HepG2 (cell line): ENCODE measurements around the gene NUP155. TPM values are rescaled to one million over a fixed set of nuclear protein-coding genes. Genes with fewer than 3 reads are reported as not detected.

Source experiments
- ATRX ChIP-seq: sonication (generic); formaldehyde crosslinking; IDR thresholded peaks from 2 replicates; pipeline ENCODE4 v1.4.0; 2020; ENCODE audit warnings: missing genetic modification reagents, borderline replicate concordance
- FUBP1 ChIP-seq: sonication (generic); formaldehyde crosslinking; IDR thresholded peaks from 2 replicates; pipeline ENCODE4 v1.5.1; 2020; ENCODE audit warnings: missing genetic modification reagents, mild to moderate bottlenecking, borderline replicate concordance
- HOXA7 ChIP-seq: sonication (generic); formaldehyde crosslinking; IDR thresholded peaks from 2 replicates; pipeline ENCODE4 v1.8.1; 2022; ENCODE audit warnings: mild to moderate bottlenecking, missing genetic modification reagents, moderate library complexity
- NCOA1 ChIP-seq: sonication (generic); formaldehyde crosslinking; IDR thresholded peaks from 2 replicates; pipeline ENCODE4 v1.9.0; 2021; ENCODE audit warnings: missing genetic modification reagents
- POLR2A ChIP-seq, 2 experiments: IDR thresholded peaks; 2 replicates each; pipeline ENCODE4 v1.6.1; 2011; ENCODE audit warnings: low read depth in 2 of 2, low read length in 2 of 2, mild to moderate bottlenecking in 1 of 2, moderate library complexity in 1 of 2; ENCODE audit not compliant: insufficient read depth in 1 of 2
- PPARG ChIP-seq: conservative IDR thresholded peaks from 2 replicates; pipeline ENCODE4 v1.6.1; 2016; ENCODE audit warnings: missing biosample characterization, missing genetic modification reagents
- ZHX2 ChIP-seq, 2 experiments: sonication (generic) in 1 of 2; formaldehyde crosslinking in 1 of 2; IDR thresholded peaks; 2 replicates each; pipeline versions ENCODE4 v1.6.1 to v1.9.0; 2014 to 2022; ENCODE audit warnings: antibody characterized with exemption in 1 of 2, borderline replicate concordance in 1 of 2, inconsistent platforms in 1 of 2, low read depth in 1 of 2, missing genetic modification reagents in 1 of 2
- ZNF274 ChIP-seq: sonication (generic); formaldehyde crosslinking; IDR thresholded peaks from 2 replicates; pipeline ENCODE4 v1.5.1; 2020; ENCODE audit warnings: mild to moderate bottlenecking, missing genetic modification reagents
- ZNF282 ChIP-seq: fragments of 450-650 bp; IDR thresholded peaks from 2 replicates; pipeline ENCODE4 v1.6.1; 2018; ENCODE audit not compliant: partially characterized antibody
- ZNF367 ChIP-seq: sonication (generic); formaldehyde crosslinking; IDR thresholded peaks from 2 replicates; pipeline ENCODE4 v1.4.0; 2020; ENCODE audit warnings: missing genetic modification reagents, borderline replicate concordance
- ZNF513 ChIP-seq: sonication (generic); formaldehyde crosslinking; conservative IDR thresholded peaks from 2 replicates; pipeline ENCODE4 v1.5.0; 2020; ENCODE audit warnings: missing genetic modification reagents
- ZNF558 ChIP-seq: sonication (generic); formaldehyde crosslinking; IDR thresholded peaks from 2 replicates; pipeline ENCODE4 v1.9.0; 2022; ENCODE audit warnings: mild to moderate bottlenecking, missing genetic modification reagents, borderline replicate concordance
- ZNF704 ChIP-seq: sonication (generic); formaldehyde crosslinking; IDR thresholded peaks from 2 replicates; pipeline ENCODE4 v1.8.1; 2023; ENCODE audit warnings: mild to moderate bottlenecking, inconsistent platforms, moderate library complexity, missing genetic modification reagents, borderline replicate concordance
- ZNF710 ChIP-seq: sonication (generic); formaldehyde crosslinking; IDR thresholded peaks from 2 replicates; pipeline ENCODE4 v1.5.0; 2020; ENCODE audit warnings: mild to moderate bottlenecking, missing genetic modification reagents, borderline replicate concordance
- ZNF883 ChIP-seq: sonication (generic); formaldehyde crosslinking; IDR thresholded peaks from 2 replicates; pipeline ENCODE4 v1.5.1; 2020; ENCODE audit warnings: mild to moderate bottlenecking, missing genetic modification reagents; ENCODE audit errors: not compliant biosample characterization
- polyA plus RNA-seq, 8 experiments: library from polyadenylated mRNA; depleted of rRNA in 3 of 8; stranded (reverse) in 7 of 8; unstranded in 1 of 8; fragments of >200 nt; fragmentation: Illumina TruSeq in 4 of 8; extraction: Trizol in 4 of 8; gene quantifications; 2 replicates each; pipeline versions ENCODE4 v1.2.1 to v1.2.3, GENCODE V29; 2011 to 2016; ENCODE audit warnings: low read depth in 4 of 8, missing spikeins in 1 of 8, mixed read lengths in 1 of 8; ENCODE audit not compliant: insufficient read depth in 1 of 8
- total RNA-seq, 5 experiments: library from RNA; depleted of rRNA; stranded (reverse); fragments of >200 nt; fragmentation: Illumina TruSeq; extraction: Trizol; gene quantifications; 2 replicates each; pipeline ENCODE4 v1.2.3, GENCODE V29; 2016; ENCODE audit warnings: low read depth in 1 of 5

Gene NUP155
- total and polyA plus RNA-seq, 2 of the 13 experiments (the other 11 are each of a cell fraction or from before 2014, with no cell fraction given) = 13.0 to 57.4 TPM

GRCh38 chr5:37370864-37371726 is at the start of gene NUP155 (continued):
- TF ChIP-seq ZNF513 (CRISPR knock-in tag) (no peak), PPARG (CRISPR knock-in tag) (no peak), HOXA7 (CRISPR knock-in tag) (no peak), ZNF367 (CRISPR knock-in tag) (no peak), ATRX (CRISPR knock-in tag) (no peak), NCOA1 (CRISPR knock-in tag) (no peak), ZNF274 (CRISPR knock-in tag) (no peak; the same call in 1 of the 2 replicates), ZNF883 (no peak), ZNF710 (CRISPR knock-in tag) (no peak), ZNF558 (CRISPR knock-in tag) (no peak), ZNF282 (no peak), POLR2A (IDR thresholded peaks at IDR 0.05; ENCODE audit: insufficient read depth in 1 of 2, low read depth in 2 of 2, low read length in 2 of 2) (peak; percentile 61 to 83), ZNF704 (CRISPR knock-in tag) (no peak), FUBP1 (CRISPR knock-in tag) (no peak), ZHX2 (IDR thresholded peaks at IDR 0.05; ENCODE audit: low read depth) (peak; percentile 92), ZHX2 (CRISPR knock-in tag; IDR thresholded peaks at IDR 0.05; ENCODE audit: borderline replicate concordance) (no peak)
